ENCODE measurements around the gene FTO.

Gene FTO

GRCh38 chr16:53966821-53967571 is 263.0 kb downstream of the FTO start:
- DNase-seq, result no peak

- no peak for DNase-seq
Observed at GRCh38 chr16:53967572-53967971, 263.6 kb downstream of the FTO start.

GRCh38 chr16:53968454-53968853 is 264.5 kb downstream of the FTO start:
- no peak for DNase-seq

GRCh38 chr16:53968896-53969295 is 264.9 kb downstream of the FTO start:
- no peak for DNase-seq

DNA sequence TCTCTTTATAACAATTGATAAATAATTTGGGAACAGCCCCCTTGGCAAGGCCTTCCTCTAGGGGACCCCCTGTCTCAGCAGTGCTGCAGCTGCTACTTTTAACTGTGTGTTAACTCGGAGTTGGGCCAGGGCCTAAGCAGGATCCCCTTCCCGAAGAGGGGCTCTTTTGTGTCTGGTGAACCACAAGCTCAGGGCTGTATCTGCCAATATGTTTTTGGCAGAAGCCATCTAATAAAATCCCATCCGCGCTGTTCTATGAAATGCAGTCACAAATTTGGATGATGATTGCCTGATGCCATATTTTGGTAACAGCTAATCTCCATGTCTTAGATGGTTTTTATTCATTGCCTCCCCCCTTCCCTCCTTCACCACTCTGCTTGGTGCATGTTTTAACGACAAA is 267.7 kb downstream of the FTO start:
- DNase-seq, result no peak

GRCh38 chr16:53973021-53973420 is 269.1 kb downstream of the FTO start:
- no peak for DNase-seq

- DNase-seq, result no peak
Observed at GRCh38 chr16:53974484-53975080, 270.6 kb downstream of the FTO start.

GRCh38 chr16:53980675-53981074 is 276.7 kb downstream of the FTO start:
- DNase-seq, result no peak

DNA sequence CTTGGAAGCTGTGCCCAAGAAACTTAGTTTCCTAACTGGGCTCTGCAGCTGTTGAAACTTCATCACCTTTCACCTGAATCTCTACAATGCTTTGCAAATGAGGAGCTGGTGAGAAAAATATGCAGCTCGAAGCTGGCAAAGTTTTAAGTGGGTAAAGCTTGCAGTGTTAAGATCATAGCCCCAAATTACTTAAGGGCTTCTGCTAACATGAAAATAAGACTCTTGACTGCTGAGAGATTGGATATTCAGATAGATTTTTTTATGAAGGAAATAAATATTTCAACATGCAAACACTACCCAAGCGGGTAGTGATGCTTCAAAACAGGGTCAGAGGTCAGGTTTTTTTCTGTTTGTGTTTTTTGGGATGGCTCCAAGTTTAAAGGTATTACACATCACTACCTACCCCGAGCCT is 278.7 kb downstream of the FTO start:
- no peak for DNase-seq

GRCh38 chr16:53984936-53985335 is 281.0 kb downstream of the FTO start:
- DNase-seq, result no peak

DNA sequence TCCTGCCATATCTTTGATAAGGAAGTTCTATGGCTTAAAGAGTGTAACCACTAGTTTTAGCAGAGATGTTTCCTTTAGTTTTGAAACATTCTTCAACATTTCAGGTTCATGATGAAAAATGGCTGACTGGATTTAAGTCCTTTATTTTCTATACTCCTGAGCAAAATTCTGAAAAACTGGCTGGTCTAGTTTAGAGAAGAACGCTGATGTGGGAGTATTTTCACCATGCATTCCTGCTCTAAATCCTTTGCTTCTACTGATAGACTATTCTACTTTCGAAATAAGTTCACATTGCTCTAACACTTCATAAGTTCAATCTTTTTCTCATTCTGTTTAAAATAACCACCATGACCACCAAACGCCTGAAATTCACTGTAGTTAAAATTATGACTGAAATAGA is 281.9 kb downstream of the FTO start:
- DNase-seq, result no peak

- no peak for DNase-seq
Observed at GRCh38 chr16:53986793-53987192, 282.8 kb downstream of the FTO start.

DNA sequence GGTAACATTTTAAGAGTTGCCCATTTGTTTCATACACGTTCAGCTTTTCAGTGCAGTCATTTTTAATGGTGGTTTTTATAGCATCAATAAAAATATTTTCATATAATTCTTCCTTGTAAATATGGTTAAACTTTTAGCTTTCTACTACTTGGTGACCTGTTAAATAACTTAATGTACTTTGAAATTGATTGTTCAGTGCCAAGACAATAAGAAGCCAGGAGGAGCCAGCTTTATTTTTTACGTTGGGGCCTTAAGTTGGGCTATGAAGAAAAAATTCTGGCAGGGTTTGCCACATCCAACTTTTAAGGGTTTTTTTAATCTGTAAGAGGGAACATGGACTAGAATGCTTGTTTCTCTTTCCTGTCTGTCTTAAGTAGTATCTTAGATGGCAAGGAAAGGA is 284.2 kb downstream of the FTO start:
- DNase-seq, result no peak

GRCh38 chr16:53989597-53989996 is 285.6 kb downstream of the FTO start:
- DNase-seq, result no peak

DNA sequence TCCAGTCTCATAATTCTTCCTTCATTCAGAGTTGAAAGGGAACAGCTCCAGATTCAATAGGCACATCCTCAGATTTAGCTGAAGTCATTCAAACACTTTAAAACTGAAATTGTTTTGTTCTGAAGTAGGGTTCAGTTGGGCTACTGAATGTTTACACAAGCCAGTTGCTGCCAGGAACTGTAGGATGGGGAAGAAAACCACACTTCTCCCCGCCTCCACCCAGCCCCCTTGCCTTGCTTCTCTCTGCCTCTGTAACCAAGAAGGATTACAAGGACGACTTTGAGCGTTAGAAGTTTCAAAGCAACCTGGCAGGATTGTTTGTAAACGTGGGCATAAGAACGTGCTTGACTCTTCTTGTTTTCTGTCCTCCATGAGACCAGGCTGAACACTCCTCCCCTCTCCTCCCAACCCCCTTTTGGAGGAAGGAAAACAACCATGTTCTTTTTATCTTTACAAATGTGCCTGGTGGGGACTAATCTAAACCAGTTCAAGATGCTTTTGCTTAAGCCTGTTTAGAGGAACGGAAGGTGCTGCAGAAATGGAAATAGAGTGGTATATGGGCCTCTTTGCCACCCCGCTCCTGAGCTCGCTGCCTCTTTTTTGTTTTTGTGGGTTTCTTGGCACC is 287.9 kb downstream of the FTO start:
- DNase-seq, result peak; percentile 43

DNA sequence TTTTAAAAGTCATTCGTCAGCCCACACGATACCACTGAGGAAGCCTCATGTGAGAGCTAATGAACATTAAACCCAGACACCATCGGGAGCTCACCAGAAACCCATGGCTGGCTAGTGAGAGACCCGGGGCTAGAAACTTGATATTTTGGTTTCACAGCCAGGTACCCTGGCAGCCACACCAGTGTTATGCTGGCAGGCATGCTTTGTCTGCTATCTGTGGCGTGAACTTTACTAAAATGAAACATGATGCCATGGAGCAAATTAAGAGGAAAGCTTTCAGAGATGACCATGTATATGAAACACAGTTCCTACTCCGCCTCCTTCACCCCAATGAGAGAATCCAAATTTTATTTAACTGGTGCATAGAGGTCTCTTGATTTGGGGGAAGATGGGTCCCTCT is 291.4 kb downstream of the FTO start:
- no peak for DNase-seq

DNA sequence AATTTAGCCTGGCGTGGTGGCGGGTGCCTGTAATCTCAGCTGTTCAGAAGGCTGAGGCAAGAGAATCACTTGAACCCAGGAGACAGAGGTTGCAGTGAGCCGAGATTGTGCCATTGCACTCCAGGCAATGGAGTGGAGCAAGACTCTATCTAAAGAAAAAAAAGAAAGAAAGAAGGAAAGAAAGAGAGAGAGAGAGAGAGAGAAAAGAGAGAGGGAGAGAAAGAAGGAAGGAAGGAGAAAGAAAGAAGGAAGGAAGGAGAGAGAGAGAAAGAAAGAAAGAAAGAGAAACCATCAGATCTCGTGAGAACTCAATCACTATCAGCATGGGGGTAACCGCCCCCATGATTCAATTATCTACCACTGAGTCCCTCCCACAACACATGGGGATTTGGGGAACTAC is 293.0 kb downstream of the FTO start:
- DNase-seq, result no peak

DNA sequence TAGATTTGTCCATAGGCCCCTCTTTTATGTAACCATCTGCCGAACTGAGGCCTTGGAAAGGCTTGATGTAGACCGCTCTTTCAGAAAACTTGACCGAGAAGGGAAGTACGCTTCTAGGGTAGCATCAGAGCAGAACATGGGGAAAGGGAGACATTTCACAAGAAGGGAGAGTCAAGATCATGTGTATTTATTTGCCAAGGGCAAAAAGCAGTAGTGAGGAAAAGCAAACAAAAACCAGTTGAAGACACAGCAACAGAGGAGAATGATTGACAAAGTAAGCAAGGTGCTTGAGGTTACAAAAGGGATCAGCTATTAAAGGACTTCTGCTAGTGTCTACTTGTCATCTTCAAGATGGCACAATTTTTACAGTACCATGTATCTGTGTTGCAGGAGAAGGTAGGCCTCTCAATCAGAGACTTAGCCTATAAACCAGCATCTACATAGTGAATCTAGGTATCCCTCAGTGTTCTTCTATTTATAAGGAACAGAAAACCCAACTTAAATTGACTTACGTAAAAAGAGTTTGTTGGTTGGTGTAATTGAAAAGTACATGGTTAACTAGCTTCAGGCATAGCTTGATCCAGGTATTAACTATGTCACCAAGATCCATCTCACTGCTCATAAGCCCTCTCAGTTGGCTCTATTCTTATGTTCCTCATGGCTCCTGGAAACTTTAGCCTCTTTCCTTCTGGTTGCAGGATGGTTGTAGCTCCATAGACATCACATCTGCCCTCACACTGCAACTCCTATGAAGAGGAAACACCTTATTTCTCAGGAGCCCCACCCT is 294.3 kb downstream of the FTO start:
- DNase-seq, result no peak

DNA sequence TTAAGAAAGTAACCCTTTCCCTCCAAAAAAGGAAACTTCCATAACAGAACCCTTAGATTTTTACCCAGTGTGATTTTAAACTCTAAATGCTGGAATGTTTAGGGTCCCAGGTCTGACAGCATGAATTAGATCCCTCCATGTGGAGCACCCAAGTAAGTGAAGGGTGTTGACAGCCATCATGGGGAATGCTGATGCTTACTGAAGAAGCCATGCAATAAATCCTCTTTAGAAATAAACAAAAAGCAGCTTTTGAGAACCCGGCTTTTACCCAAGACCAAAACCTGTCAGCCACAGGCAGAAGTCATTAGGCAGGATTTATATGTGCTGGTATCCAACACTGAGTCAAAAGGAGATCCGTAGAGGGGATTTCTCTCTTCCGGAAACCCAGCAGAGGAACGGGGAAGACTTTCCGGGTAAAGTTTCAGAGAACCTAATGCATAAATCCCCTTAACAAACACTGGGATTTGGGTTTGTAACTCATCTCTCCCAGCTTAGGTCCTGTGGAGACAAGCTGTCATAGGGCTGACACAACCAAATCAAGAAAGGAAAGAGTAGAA is 295.1 kb downstream of the FTO start:
- DNase-seq, result no peak

GRCh38 chr16:53999841-54000240 is 295.9 kb downstream of the FTO start:
- DNase-seq, result no peak

DNA sequence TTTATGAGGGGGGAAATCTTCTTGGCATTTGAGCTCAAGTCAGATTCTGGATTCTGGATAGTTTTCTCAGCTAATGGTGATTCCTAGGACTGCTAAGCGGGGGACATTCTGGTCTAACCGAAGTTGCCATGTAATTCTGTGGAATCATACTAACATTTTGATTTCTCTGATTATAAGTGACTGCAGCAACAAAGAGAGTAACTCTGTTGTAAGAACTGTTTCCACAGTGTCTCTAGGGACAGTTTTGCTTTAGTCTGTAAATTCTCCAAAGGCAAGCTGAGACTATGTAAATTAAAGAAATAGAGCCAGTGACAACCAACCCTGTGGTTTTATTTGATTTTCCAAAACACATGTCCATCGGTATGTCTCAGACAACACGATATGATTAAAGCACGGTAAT is 296.4 kb downstream of the FTO start:
- no peak for DNase-seq

DNA sequence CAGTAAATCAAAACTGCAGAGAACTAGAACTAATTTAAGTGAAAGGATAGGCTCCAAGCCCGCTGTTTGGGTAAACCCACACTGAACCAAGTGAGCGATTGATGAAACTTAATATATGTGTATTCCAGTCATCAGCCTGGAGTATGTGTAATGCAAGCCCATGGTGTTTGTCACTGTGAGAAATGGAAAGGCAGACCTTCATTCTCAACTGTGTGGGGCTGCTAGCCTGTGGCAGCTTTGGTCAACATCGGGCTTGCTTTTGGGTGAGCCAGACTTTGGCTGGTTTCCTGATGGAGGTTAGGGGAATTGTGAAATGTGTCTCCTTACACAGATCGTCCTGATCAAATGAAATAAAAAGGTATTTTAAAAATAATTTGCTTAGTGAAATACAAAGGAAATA is 302.7 kb downstream of the FTO start:
- no peak for DNase-seq

GRCh38 chr16:54007504-54007903 is 303.5 kb downstream of the FTO start:
- DNase-seq, result no peak
